PC-3 (cell line): ENCODE data around the gene MBNL1. TPM values are rescaled to one million over a fixed set of nuclear protein-coding genes. Genes with fewer than 3 reads are reported as not detected.

Source experiments
- ATAC-seq: fragments of 200-7000 bp; cut with Tn5 transposase; 2 replicates; pipeline ENCODE4 v1.9.1; 2020; ENCODE audit warnings: mild to moderate bottlenecking, moderate library complexity
- BruUV-seq: library from RNA; stranded (reverse); fragments of 400-500 nt; replicated peaks from 2 replicates; lab custom pipeline; 2021; lab: Mats Ljungman, UMichigan
- CTCF ChIA-PET: fragments of 300-600 bp; sonication (Branson Sonifier 250); formaldehyde crosslinking; loops from one replicate; lab custom pipeline; 2022; ENCODE audit warnings: antibody characterized with exemption; lab: Charles Lee
- POLR2A ChIA-PET: fragments of 300-600 bp; sonication (Branson Sonifier 250); formaldehyde crosslinking; loops from one replicate; lab custom pipeline; 2022; ENCODE audit warnings: antibody characterized with exemption; ENCODE audit not compliant: unreplicated experiment; lab: Charles Lee
- DNase-seq: peaks from one replicate; pipeline ENCODE4 v3.0.0-alpha.2; 2015
- H2AFZ ChIP-seq: fragments of 300-600 bp; sonication (generic); 2 replicates; pipeline ENCODE4 v1.6.0; 2016; ENCODE audit warnings: antibody characterized with exemption, low read length
- H3F3A ChIP-seq: fragments of 300-600 bp; sonication (generic); one replicate; pipeline ENCODE4 v1.6.0; 2017; ENCODE audit warnings: antibody characterized with exemption, low read length, control low read depth, mild to moderate bottlenecking; ENCODE audit not compliant: unreplicated experiment
- H3K27ac ChIP-seq: fragments of 300-600 bp; sonication (generic); 2 replicates; pipeline ENCODE4 v1.5.1; 2016; ENCODE audit warnings: mild to moderate bottlenecking, low read length
- H3K27me3 ChIP-seq: fragments of 300-600 bp; sonication (generic); 2 replicates; pipeline ENCODE4 v1.6.1; 2016; ENCODE audit warnings: low read length, mixed read lengths
- H3K36me3 ChIP-seq: fragments of 300-600 bp; sonication (generic); 2 replicates; pipeline ENCODE4 v1.6.1; 2016; ENCODE audit warnings: low read depth, mixed run types, low read length, mixed read lengths
- H3K4me1 ChIP-seq: fragments of 300-600 bp; sonication (generic); 2 replicates; pipeline ENCODE4 v1.5.1; 2016; ENCODE audit warnings: low read length; ENCODE audit not compliant: insufficient read depth
- H3K4me2 ChIP-seq: fragments of 300-600 bp; sonication (generic); 2 replicates; pipeline ENCODE4 v1.6.0; 2016; ENCODE audit warnings: low read length
- H3K4me3 ChIP-seq: fragments of 300-600 bp; sonication (generic); 2 replicates; pipeline ENCODE4 v1.5.1; 2016; ENCODE audit warnings: mild to moderate bottlenecking, low read length, mixed read lengths
- H3K79me2 ChIP-seq: fragments of 300-600 bp; sonication (generic); 2 replicates; pipeline ENCODE4 v1.6.1; 2017; ENCODE audit warnings: low read length, mixed read lengths
- H3K9ac ChIP-seq: fragments of 300-600 bp; sonication (generic); 2 replicates; pipeline ENCODE4 v1.6.0; 2016; ENCODE audit warnings: mild to moderate bottlenecking, low read length
- H3K9me2 ChIP-seq: fragments of 300-600 bp; sonication (generic); replicated peaks from 2 replicates; pipeline ENCODE4 v1.6.1; 2016; ENCODE audit warnings: mixed run types, low read length, mixed read lengths
- H3K9me3 ChIP-seq: fragments of 300-600 bp; sonication (generic); 2 replicates; pipeline ENCODE4 v1.6.1; 2016; ENCODE audit warnings: low read length, mixed read lengths
- H4K20me1 ChIP-seq: fragments of 300-600 bp; sonication (generic); 2 replicates; pipeline ENCODE4 v1.6.1; 2016; ENCODE audit warnings: low read length, mixed read lengths
- EZH2 ChIP-seq: fragments of 300-600 bp; sonication (generic); IDR thresholded peaks from one replicate; pipeline ENCODE4 v1.6.1; 2017; ENCODE audit warnings: antibody characterized with exemption, mild to moderate bottlenecking, low read length; ENCODE audit not compliant: unreplicated experiment
- EZH2phosphoT487 ChIP-seq: fragments of 300-600 bp; sonication (generic); IDR thresholded peaks from 2 replicates; pipeline ENCODE4 v1.6.1; 2018; ENCODE audit warnings: mild to moderate bottlenecking, antibody characterized with exemption, low read length, borderline replicate concordance
- intact Hi-C: fragments of 100-400 bp; cut with micrococcal nuclease; formaldehyde crosslinking; loops from 2 replicates; pipeline ENCODE4 v1.9.0; 2023
- total RNA-seq: library from RNA; depleted of rRNA; stranded (reverse); fragments of >200 nt; gene quantifications from 2 replicates; pipeline ENCODE4 v1.2.3, GENCODE V29; 2014
- TF ChIP-seq, protein P1 (sequence below): fragments of 300-600 bp; sonication (generic); conservative IDR thresholded peaks from 2 replicates; pipeline ENCODE4 v1.5.1; 2017; ENCODE audit warnings: antibody characterized with exemption, low read depth, mild to moderate bottlenecking, low read length

The MBNL1 gene
- total RNA-seq, 1 experiment from 2014 or later, result 161 TPM

DNA sequence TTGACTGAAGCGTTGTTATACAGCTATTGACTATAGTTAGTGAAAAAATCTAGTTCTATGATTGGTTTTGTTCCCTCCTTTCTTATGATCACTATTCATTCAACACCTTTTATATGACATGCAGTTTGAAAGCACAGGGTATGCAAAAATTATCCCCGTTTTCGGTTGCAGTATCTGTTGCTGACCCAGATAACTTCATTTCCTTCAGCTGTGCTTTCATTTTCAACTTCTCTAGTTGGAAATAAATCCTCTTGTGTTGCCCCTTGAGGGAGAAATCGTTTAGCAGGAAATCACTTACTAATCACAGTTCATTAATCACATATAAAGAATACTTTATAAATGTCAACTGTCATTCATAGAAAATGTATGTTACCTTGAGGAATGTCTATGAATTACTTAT lies 55.1 kb downstream of the MBNL1 start:
- DNase-seq (no peak), ATAC-seq (no peak)
- ChIA-PET CTCF (no interaction called here), POLR2A (interaction anchor here (0.5 to 0.6 kb wide), 2 partner anchors 130 to 138 kb away, joined by 3 to 4 read pairs; no protein-coding TSS in a partner anchor)
- Histone ChIP-seq H3K4me3 (no peak overlapping the region), H3F3A (peaks cover 10% of the 10 kb centered on the region), H3K9me3 (no peaks in the 10 kb centered on the region), H4K20me1 (no peaks in the 10 kb centered on the region), H3K9me2 (no peaks in the 10 kb centered on the region), H3K27me3 (no peaks in the 10 kb centered on the region), H3K36me3 (peaks cover 4% of the 10 kb centered on the region; the same call in 1 of the 2 replicates), H3K9ac (no peak overlapping the region), H3K4me2 (no peak overlapping the region), H2AFZ (no peak overlapping the region), H3K4me1 (peaks cover 25% of the 10 kb centered on the region), H3K79me2 (peaks cover 97% of the 10 kb centered on the region), H3K27ac (no peak overlapping the region)
- TF ChIP-seq, protein P1, sequence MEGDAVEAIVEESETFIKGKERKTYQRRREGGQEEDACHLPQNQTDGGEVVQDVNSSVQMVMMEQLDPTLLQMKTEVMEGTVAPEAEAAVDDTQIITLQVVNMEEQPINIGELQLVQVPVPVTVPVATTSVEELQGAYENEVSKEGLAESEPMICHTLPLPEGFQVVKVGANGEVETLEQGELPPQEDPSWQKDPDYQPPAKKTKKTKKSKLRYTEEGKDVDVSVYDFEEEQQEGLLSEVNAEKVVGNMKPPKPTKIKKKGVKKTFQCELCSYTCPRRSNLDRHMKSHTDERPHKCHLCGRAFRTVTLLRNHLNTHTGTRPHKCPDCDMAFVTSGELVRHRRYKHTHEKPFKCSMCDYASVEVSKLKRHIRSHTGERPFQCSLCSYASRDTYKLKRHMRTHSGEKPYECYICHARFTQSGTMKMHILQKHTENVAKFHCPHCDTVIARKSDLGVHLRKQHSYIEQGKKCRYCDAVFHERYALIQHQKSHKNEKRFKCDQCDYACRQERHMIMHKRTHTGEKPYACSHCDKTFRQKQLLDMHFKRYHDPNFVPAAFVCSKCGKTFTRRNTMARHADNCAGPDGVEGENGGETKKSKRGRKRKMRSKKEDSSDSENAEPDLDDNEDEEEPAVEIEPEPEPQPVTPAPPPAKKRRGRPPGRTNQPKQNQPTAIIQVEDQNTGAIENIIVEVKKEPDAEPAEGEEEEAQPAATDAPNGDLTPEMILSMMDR, result no peak
- TF ChIP-seq EZH2 (no peak), EZH2phosphoT487 (no peak)
- intact Hi-C loops, result no loop called here
- BruUV-seq, result no TSS peak

DNA sequence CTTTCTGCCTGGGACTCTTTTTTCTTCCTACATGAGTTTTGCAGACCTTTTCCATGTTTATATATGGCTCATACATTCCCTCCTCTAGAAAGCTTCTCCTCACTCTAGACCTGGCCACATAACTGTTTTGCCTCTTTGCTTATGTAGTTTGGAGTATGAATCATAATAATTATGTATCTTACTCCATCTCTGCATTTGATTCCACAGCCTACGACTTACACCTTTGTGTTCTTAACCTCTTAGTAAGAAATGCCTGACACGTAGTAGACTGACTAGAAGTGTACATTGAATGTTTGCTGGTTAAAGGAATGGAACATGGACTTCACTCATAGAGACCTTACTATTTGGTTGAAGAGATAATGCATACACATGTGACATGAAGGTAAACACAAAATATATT lies 56.4 kb downstream of the MBNL1 start:
- ATAC-seq (no peak), DNase-seq (no peak)
- Histone ChIP-seq H3K9me3 (no peaks in the 10 kb centered on the region), H3K4me2 (no peak overlapping the region), H3K27ac (no peak overlapping the region), H3K9ac (no peak overlapping the region), H3K36me3 (peaks cover 4% of the 10 kb centered on the region; the same call in 1 of the 2 replicates), H3K9me2 (no peaks in the 10 kb centered on the region), H3K4me1 (peaks cover 30% of the 10 kb centered on the region), H3F3A (peaks cover 10% of the 10 kb centered on the region), H3K4me3 (no peak overlapping the region), H4K20me1 (no peaks in the 10 kb centered on the region), H3K27me3 (no peaks in the 10 kb centered on the region), H3K79me2 (peaks cover 96% of the 10 kb centered on the region), H2AFZ (no peak overlapping the region)
- CTCF ChIA-PET, result no interaction called here
- POLR2A ChIA-PET, result no interaction called here
- TF ChIP-seq, protein P1, result no peak
- no peak for TF ChIP-seq EZH2
- no peak for TF ChIP-seq EZH2phosphoT487
- no TSS peak for BruUV-seq
- intact Hi-C loops, result loop anchor here (5.0 kb wide), 1 partner anchor 253 kb away; no protein-coding TSS in a partner anchor

DNA sequence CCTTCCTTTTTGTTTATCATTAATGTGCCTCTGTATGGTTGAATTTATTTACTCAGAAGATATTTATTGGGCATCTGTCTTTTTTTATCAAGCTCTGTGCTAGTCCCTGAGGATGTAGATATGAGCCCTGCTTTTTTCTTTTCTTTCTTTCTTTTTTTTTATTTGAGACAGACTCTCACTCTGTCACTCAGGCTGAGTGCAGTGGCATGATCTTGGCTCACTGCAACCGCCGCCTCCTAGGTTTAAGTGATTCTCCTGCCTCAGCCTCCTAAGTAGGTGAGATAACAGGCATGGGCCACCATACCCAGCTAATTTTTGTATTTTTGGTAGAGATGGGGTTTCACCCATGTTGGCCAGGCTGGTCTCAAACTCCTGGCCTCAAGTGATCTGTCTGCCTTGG lies 58.5 kb downstream of the MBNL1 start:
- intact Hi-C loops, result loop anchor here (5.0 kb wide), 1 partner anchor 255 kb away; no protein-coding TSS in a partner anchor
- no peak overlapping the region for H3K4me2 ChIP-seq
- ATAC-seq (no peak), DNase-seq (no peak)
- CTCF ChIA-PET, result no interaction called here
- no peak for TF ChIP-seq EZH2phosphoT487
- TF ChIP-seq EZH2, result no peak
- TF ChIP-seq, protein P1, result no peak
- H3K9ac ChIP-seq, result no peak overlapping the region
- no peak overlapping the region for H3K4me3 ChIP-seq
- peaks cover 91% of the 10 kb centered on the region for H3K79me2 ChIP-seq
- BruUV-seq, result no TSS peak
- peaks cover 10% of the 10 kb centered on the region for H3F3A ChIP-seq
- peaks cover 48% of the 10 kb centered on the region for H3K4me1 ChIP-seq
- POLR2A ChIA-PET, result interaction anchor here (0.6 to 0.7 kb wide), 2 partner anchors 12 to 19 kb away, joined by 5 to 8 read pairs; no protein-coding TSS in a partner anchor
- peak overlapping the region; percentile 19 for H3K27ac ChIP-seq
- H4K20me1 ChIP-seq, result no peaks in the 10 kb centered on the region
- H3K9me2 ChIP-seq, result no peaks in the 10 kb centered on the region
- H3K27me3 ChIP-seq, result no peaks in the 10 kb centered on the region
- H3K9me3 ChIP-seq, result no peaks in the 10 kb centered on the region
- no peak overlapping the region for H2AFZ ChIP-seq
- H3K36me3 ChIP-seq, result peaks cover 4% of the 10 kb centered on the region; the same call in 1 of the 2 replicates
